Neural cell (in vitro differentiated cells): Measurements from ENCODE around the gene UBXN10. TPM values are rescaled to one million over a fixed set of nuclear protein-coding genes. Genes with fewer than 3 reads are reported as not detected.

Experiments
- H2AFZ ChIP-seq: fragments of 200-600, 300-800 bp; sonication (generic), shearing (Covaris generic); 2 replicates; pipeline ENCODE4 v1.6.0; 2014; ENCODE audit warnings: low read depth, mild to moderate bottlenecking, antibody characterized with exemption, low read length, moderate library complexity
- H3F3A ChIP-seq: fragments of 200-600 bp; shearing (Covaris generic); 2 replicates; pipeline ENCODE4 v1.6.1; 2016; ENCODE audit warnings: mild to moderate bottlenecking, moderate library complexity, mixed read lengths, antibody characterized with exemption, low read length; ENCODE audit not compliant: insufficient read depth, poor library complexity, severe bottlenecking
- H3K27ac ChIP-seq: fragments of 200-600, 300-800 bp; sonication (generic), shearing (Covaris generic); 2 replicates; pipeline ENCODE4 v1.5.1; 2014; ENCODE audit warnings: mild to moderate bottlenecking, low read length, moderate library complexity
- H3K27me3 ChIP-seq: fragments of 300-800, 200-600 bp; sonication (generic), shearing (Covaris generic); 2 replicates; pipeline ENCODE4 v1.6.0; 2014; ENCODE audit warnings: mild to moderate bottlenecking, low read depth, low read length, moderate library complexity; ENCODE audit not compliant: insufficient read depth
- H3K36me3 ChIP-seq: fragments of 300-800, 200-600 bp; sonication (generic), shearing (Covaris generic); 2 replicates; pipeline ENCODE4 v1.5.1; 2014; ENCODE audit warnings: mild to moderate bottlenecking, antibody characterized with exemption, low read length, moderate library complexity; ENCODE audit not compliant: insufficient read depth
- H3K4me2 ChIP-seq: fragments of 300-800, 200-600 bp; sonication (generic), shearing (Covaris generic); 2 replicates; pipeline ENCODE4 v1.6.0; 2014; ENCODE audit warnings: mild to moderate bottlenecking, low read length
- H3K4me3 ChIP-seq: fragments of 300-800, 200-600 bp; sonication (generic), shearing (Covaris generic); 2 replicates; pipeline ENCODE4 v1.5.1; 2014; ENCODE audit warnings: mild to moderate bottlenecking, low read length, moderate library complexity
- H3K79me2 ChIP-seq: fragments of 200-600 bp; shearing (Covaris generic); replicated peaks from 2 replicates; pipeline ENCODE4 v1.6.0; 2014; ENCODE audit warnings: mild to moderate bottlenecking, low read length, moderate library complexity; ENCODE audit not compliant: insufficient read depth
- H3K9ac ChIP-seq: fragments of 300-800, 200-600 bp; sonication (generic), shearing (Covaris generic); 2 replicates; pipeline ENCODE4 v1.6.1; 2016; ENCODE audit warnings: mild to moderate bottlenecking, low read length, mixed read lengths
- H3K9me2 ChIP-seq: fragments of 200-600 bp; shearing (Covaris generic); 2 replicates; pipeline ENCODE4 v1.6.1; 2016; ENCODE audit warnings: mild to moderate bottlenecking, low read length, mixed read lengths; ENCODE audit not compliant: insufficient read depth
- H3K9me3 ChIP-seq: fragments of 200-600, 300-800 bp; sonication (generic), shearing (Covaris generic); 2 replicates; pipeline ENCODE4 v1.6.1; 2016; ENCODE audit warnings: mild to moderate bottlenecking, mixed run types, low read length, moderate library complexity, mixed read lengths
- H4K20me1 ChIP-seq: fragments of 200-600 bp; shearing (Covaris generic); 2 replicates; pipeline ENCODE4 v1.6.1; 2016; ENCODE audit warnings: mild to moderate bottlenecking, mixed run types; ENCODE audit not compliant: insufficient read depth
- CTCF ChIP-seq: fragments of 450-650 bp; IDR thresholded peaks from 2 replicates; pipeline ENCODE4 v1.5.1; 2014; ENCODE audit warnings: antibody characterized with exemption, mild to moderate bottlenecking, moderate library complexity; ENCODE audit not compliant: poor library complexity, severe bottlenecking
- EP300 ChIP-seq: fragments of 450-650 bp; conservative IDR thresholded peaks from 2 replicates; pipeline ENCODE4 v1.6.1; 2014; ENCODE audit warnings: antibody characterized with exemption, mild to moderate bottlenecking, moderate library complexity; ENCODE audit not compliant: poor library complexity, severe bottlenecking
- EZH2 ChIP-seq: fragments of 200-600, 300-800 bp; shearing (Covaris generic), sonication (generic); IDR thresholded peaks from 2 replicates; pipeline ENCODE4 v1.6.1; 2014; ENCODE audit warnings: antibody characterized with exemption, low read length, borderline replicate concordance, mild to moderate bottlenecking; ENCODE audit not compliant: insufficient read depth, poor library complexity, severe bottlenecking
- MXI1 ChIP-seq: fragments of 450-650 bp; conservative IDR thresholded peaks from 2 replicates; pipeline ENCODE4 v1.6.1; 2014; ENCODE audit warnings: antibody characterized with exemption, mild to moderate bottlenecking; ENCODE audit not compliant: poor library complexity, severe bottlenecking
- POLR2AphosphoS5 ChIP-seq: IDR thresholded peaks from 2 replicates; pipeline ENCODE4 v1.6.1; 2012
- RAD21 ChIP-seq: fragments of 450-650 bp; conservative IDR thresholded peaks from 2 replicates; pipeline ENCODE4 v1.6.1; 2014; ENCODE audit warnings: antibody characterized with exemption, mild to moderate bottlenecking, moderate library complexity
- REST ChIP-seq: IDR thresholded peaks from 2 replicates; pipeline ENCODE4 v1.6.1; 2012; ENCODE audit warnings: borderline replicate concordance
- SMC3 ChIP-seq: fragments of 450-650 bp; conservative IDR thresholded peaks from 2 replicates; pipeline ENCODE4 v1.6.1; 2014; ENCODE audit warnings: antibody characterized with exemption, mild to moderate bottlenecking, moderate library complexity; ENCODE audit not compliant: poor library complexity
- TAF1 ChIP-seq: IDR thresholded peaks from 2 replicates; pipeline ENCODE4 v1.6.1; 2012; ENCODE audit warnings: low read depth
- polyA plus RNA-seq: library from polyadenylated mRNA; depleted of rRNA; stranded (reverse); fragments of >200 nt; gene quantifications from 2 replicates; pipeline ENCODE4 v1.2.3, GENCODE V29; 2014

The UBXN10 gene
- polyA plus RNA-seq, 1 donor from 2014 or later, result 0.64 TPM

- H3K9me3 ChIP-seq, result no peaks in the 10 kb centered on the region
- TF ChIP-seq EP300 (no peak), SMC3 (no peak), RAD21 (no peak), MXI1 (no peak), EZH2 (no peak), POLR2AphosphoS5 (no peak), TAF1 (no peak), CTCF (no peak), REST (no peak)
- no peaks in the 10 kb centered on the region for H3F3A ChIP-seq
- no peak overlapping the region for H2AFZ ChIP-seq
- H3K9me2 ChIP-seq, result no peaks in the 10 kb centered on the region
- no peaks in the 10 kb centered on the region for H3K79me2 ChIP-seq
- no peaks in the 10 kb centered on the region for H3K27me3 ChIP-seq
- no peaks in the 10 kb centered on the region for H4K20me1 ChIP-seq
- H3K4me3 ChIP-seq, result no peak overlapping the region
- no peak overlapping the region for H3K27ac ChIP-seq
- no peaks in the 10 kb centered on the region for H3K36me3 ChIP-seq
- no peak overlapping the region for H3K4me2 ChIP-seq
- H3K9ac ChIP-seq, result no peak overlapping the region
These were observed 27.4 kb upstream of the UBXN10 start for GRCh38 chr1:20158358-20159070.

- no peaks in the 10 kb centered on the region for H3K27me3 ChIP-seq
- no peaks in the 10 kb centered on the region for H3K36me3 ChIP-seq
- H3K4me2 ChIP-seq, result no peak overlapping the region
- H4K20me1 ChIP-seq, result no peaks in the 10 kb centered on the region
- no peaks in the 10 kb centered on the region for H3K79me2 ChIP-seq
- no peak overlapping the region for H3K4me3 ChIP-seq
- no peaks in the 10 kb centered on the region for H3K9me3 ChIP-seq
- H3K9ac ChIP-seq, result no peak overlapping the region
- H3K27ac ChIP-seq, result no peak overlapping the region
- no peak overlapping the region for H2AFZ ChIP-seq
- H3K9me2 ChIP-seq, result no peaks in the 10 kb centered on the region
- TF ChIP-seq RAD21 (no peak), SMC3 (no peak), REST (no peak), CTCF (no peak), EZH2 (no peak), EP300 (no peak), MXI1 (no peak), POLR2AphosphoS5 (no peak), TAF1 (no peak)
- H3F3A ChIP-seq, result no peaks in the 10 kb centered on the region
These were observed 25.9 kb upstream of the UBXN10 start for GRCh38 chr1:20160034-20160433.
